HFF-Myc (cell line): ENCODE data around the gene SART1.
"Not testable (repeated sequence)": the region's sequence is repeated elsewhere in the genome, so short reads cannot be mapped to it uniquely, and the experiment has no call there.

Experiments used
- DNase-seq: peaks from one replicate; pipeline ENCODE4 v3.0.0-alpha.2; 2011; ENCODE audit warnings: low read depth; ENCODE audit errors: extremely low read depth
- H3K4me3 ChIP-seq: replicated peaks from 2 replicates; pipeline ENCODE4 v1.5.1; 2011; ENCODE audit warnings: low read depth, mild to moderate bottlenecking, control low read depth, low read length
- CTCF ChIP-seq: IDR thresholded peaks from 2 replicates; pipeline ENCODE4 v1.5.1; 2012; ENCODE audit warnings: mild to moderate bottlenecking, low read depth, low read length, control low read depth; ENCODE audit errors: missing control alignments

Gene SART1

GRCh38 chr11:66016793-66017177 is 55.3 kb downstream of the SART1 start:
- no peak overlapping the region for H3K4me3 ChIP-seq
- TF ChIP-seq CTCF, result no peak
- DNase-seq, result no peak

GRCh38 chr11:66017321-66017720 is 55.8 kb downstream of the SART1 start:
- no peak for TF ChIP-seq CTCF
- H3K4me3 ChIP-seq, result no peak overlapping the region
- no peak for DNase-seq

GRCh38 chr11:66020212-66020611 is 58.7 kb downstream of the SART1 start:
- no peak for TF ChIP-seq CTCF
- no peak overlapping the region for H3K4me3 ChIP-seq
- no peak for DNase-seq

GRCh38 chr11:66020618-66021357 is 59.3 kb downstream of the SART1 start:
- H3K4me3 ChIP-seq, result no peak overlapping the region
- no peak for DNase-seq
- no peak for TF ChIP-seq CTCF

GRCh38 chr11:66022401-66023185 is 61.1 kb downstream of the SART1 start:
- peak; percentile 85 for TF ChIP-seq CTCF
- no peak overlapping the region for H3K4me3 ChIP-seq
- no peak for DNase-seq

GRCh38 chr11:66023186-66023440 is 61.6 kb downstream of the SART1 start:
- H3K4me3 ChIP-seq, DNase-seq: not testable (repeated sequence)

- H3K4me3 ChIP-seq, result no peak within 1 kb of the TSS
- no peak for TF ChIP-seq CTCF
- no peak for DNase-seq
Observed at GRCh38 chr11:66026017-66026529, 64.5 kb downstream of the SART1 start, which contains the start of gene CATSPER1. Gene CATSPER1 (minus strand): TSS chr11:66026479. CDS start chr11:66026379, 100 bp downstream.
